Activated CD8-positive, alpha-beta memory T cell treated with anti-CD3 and anti-CD28 coated beads, Interleukin-2, amount 10 ng/mL, durations not matched to agents 7 days and 5 days (primary cell): Measurements from ENCODE around the gene GIMAP4. TPM values are rescaled to one million over a fixed set of nuclear protein-coding genes. Genes with fewer than 3 reads are reported as not detected.
"Not testable (repeated sequence)": the region's sequence is repeated elsewhere in the genome, so short reads cannot be mapped to it uniquely, and the experiment has no call there.

Source experiments
- ATAC-seq: fragments of 150-1000 bp; cut with Tn5 transposase; one replicate; pipeline ENCODE4 v1.10.0; 2021; ENCODE audit warnings: moderate library complexity
- CTCF ChIA-PET: fragments of 350-600 bp; sonication (Branson Sonifier 250); formaldehyde crosslinking; loops from one replicate; lab custom pipeline; 2021; ENCODE audit warnings: antibody characterized with exemption; lab: Charles Lee
- DNase-seq: peaks from one replicate; pipeline ENCODE4 v3.0.0-alpha.2; 2020
- H3K27ac Mint-ChIP-seq: one replicate; pipeline ENCODE4 v1.8.0; 2021; ENCODE audit warnings: mild to moderate bottlenecking, mixed read lengths
- H3K27me3 Mint-ChIP-seq: one replicate; pipeline ENCODE4 v1.8.0; 2021; ENCODE audit warnings: mixed read lengths
- H3K36me3 Mint-ChIP-seq: one replicate; pipeline ENCODE4 v1.8.0; 2021; ENCODE audit warnings: mild to moderate bottlenecking, mixed read lengths
- H3K4me1 Mint-ChIP-seq: one replicate; pipeline ENCODE4 v1.8.0; 2021; ENCODE audit warnings: mixed read lengths
- H3K4me3 Mint-ChIP-seq: one replicate; pipeline ENCODE4 v1.8.0; 2021; ENCODE audit warnings: mild to moderate bottlenecking, moderate library complexity, mixed read lengths
- H3K9me3 Mint-ChIP-seq: one replicate; pipeline ENCODE4 v1.8.0; 2022; ENCODE audit warnings: low read depth, mixed read lengths
- total RNA-seq, 2 experiments: library from RNA; stranded (reverse); gene quantifications; one replicate each; pipeline ENCODE4 v1.2.3, GENCODE V29; 2021

The GIMAP4 gene
- total RNA-seq = 100 to 1,000 TPM in 1 of 2 experiments, 10 to 100 TPM in 1; 60.5 to 145 TPM

DNA sequence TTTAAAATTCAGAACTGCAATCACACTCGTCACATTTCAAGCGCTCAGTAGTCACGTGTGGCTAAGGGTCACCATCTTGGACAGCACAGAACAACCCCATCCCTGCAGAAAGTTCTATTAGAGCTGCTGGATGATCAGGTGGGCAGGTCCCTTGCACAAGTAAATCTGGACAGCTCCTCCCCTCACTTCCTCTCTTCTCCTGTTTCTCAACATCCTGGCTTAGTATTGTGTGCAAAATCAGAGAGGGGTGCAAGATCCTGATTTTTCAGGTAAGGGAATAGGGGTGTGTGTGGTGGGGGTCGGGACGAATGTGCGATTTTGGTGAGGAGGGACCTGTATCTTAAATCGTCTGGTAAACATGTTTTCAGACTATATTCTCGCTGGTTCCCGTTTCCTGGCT lies at the start of gene GIMAP4:
TSS of gene GIMAP4 (plus strand) at position 222 of the 400 bp plus-strand sequence. CDS start 2,512 bp downstream, outside the sequence.
- ATAC-seq = peak; percentile 68
- DNase-seq = peak; percentile 58
- Mint-ChIP-seq H3K36me3 (peaks cover 54% of the 10 kb centered on the region), H3K27me3 (no peaks in the 10 kb centered on the region), H3K4me1 (peaks cover 70% of the 10 kb centered on the region), H3K27ac (peak within 1 kb of the TSS; percentile 96), H3K9me3 (peaks cover 4% of the 10 kb centered on the region), H3K4me3 (peak within 1 kb of the TSS; percentile 88)
- CTCF ChIA-PET = interaction anchor here (0.9 to 5.1 kb wide), 9 partner anchors 13 to 190 kb away, joined by 3 to 52 read pairs (median 5); partner anchors contain the start of genes GIMAP7 and GIMAP8

- H3K4me3 Mint-ChIP-seq = peak overlapping the region; percentile 100
- DNase-seq (no peak), ATAC-seq (no peak)
- peaks cover 33% of the 10 kb centered on the region for H3K4me1 Mint-ChIP-seq
- H3K9me3 Mint-ChIP-seq = no peaks in the 10 kb centered on the region
- H3K27me3 Mint-ChIP-seq = no peaks in the 10 kb centered on the region
- H3K36me3 Mint-ChIP-seq = peaks cover 64% of the 10 kb centered on the region
- H3K27ac Mint-ChIP-seq = peak overlapping the region; percentile 78
- CTCF ChIA-PET = interaction anchor here (1.3 to 2.1 kb wide), 2 partner anchors 45 to 68 kb away, joined by 4 to 7 read pairs; partner anchors contain the start of gene GIMAP8
Measured at GRCh38 chr7:150519310-150519709, 47.9 kb upstream of the GIMAP4 start.

DNA sequence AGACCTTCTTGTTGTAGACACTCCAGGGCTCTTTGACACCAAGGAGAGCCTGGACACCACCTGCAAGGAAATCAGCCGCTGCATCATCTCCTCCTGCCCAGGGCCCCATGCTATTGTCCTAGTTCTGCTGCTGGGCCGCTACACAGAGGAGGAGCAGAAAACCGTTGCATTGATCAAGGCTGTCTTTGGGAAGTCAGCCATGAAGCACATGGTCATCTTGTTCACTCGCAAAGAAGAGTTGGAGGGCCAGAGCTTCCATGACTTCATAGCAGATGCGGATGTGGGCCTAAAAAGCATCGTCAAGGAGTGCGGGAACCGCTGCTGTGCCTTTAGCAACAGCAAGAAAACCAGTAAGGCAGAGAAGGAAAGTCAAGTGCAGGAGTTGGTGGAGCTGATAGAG lies 47.0 kb upstream of the GIMAP4 start:
- H3K27me3 Mint-ChIP-seq = no peaks in the 10 kb centered on the region
- peak; percentile 46 for ATAC-seq
- H3K4me3 Mint-ChIP-seq = peak overlapping the region; percentile 100
- peaks cover 3% of the 10 kb centered on the region for H3K9me3 Mint-ChIP-seq
- H3K27ac Mint-ChIP-seq = peak overlapping the region; percentile 75
- peak; percentile 64 for DNase-seq
- peaks cover 33% of the 10 kb centered on the region for H3K4me1 Mint-ChIP-seq
- CTCF ChIA-PET = interaction anchor here (0.9 to 2.1 kb wide), 6 partner anchors 16 to 196 kb away, joined by 3 to 9 read pairs (median 5); partner anchors contain the start of genes GIMAP1 and GIMAP8
- peaks cover 64% of the 10 kb centered on the region for H3K36me3 Mint-ChIP-seq

DNA sequence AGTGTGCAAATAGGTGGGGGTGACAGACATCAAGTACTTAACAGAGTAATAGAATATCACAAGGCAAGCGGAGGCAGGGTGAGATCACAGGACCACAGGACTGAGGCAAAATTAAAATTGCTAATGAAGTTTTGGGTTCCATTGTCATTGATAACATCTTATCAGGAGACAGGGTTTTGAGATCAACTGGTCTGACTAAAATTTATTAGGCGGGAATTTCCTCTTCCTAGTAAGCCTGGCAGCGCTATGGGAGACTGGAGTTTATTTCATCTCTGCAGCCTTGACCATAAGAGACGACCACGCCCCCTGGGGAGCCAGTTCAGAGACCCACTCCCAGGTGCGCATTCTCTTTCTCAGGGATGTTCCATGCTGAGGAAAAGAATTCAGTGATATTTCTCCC lies 44.3 kb upstream of the GIMAP4 start:
- H3K27me3 Mint-ChIP-seq, DNase-seq, H3K9me3 Mint-ChIP-seq, ATAC-seq, CTCF ChIA-PET: not testable (repeated sequence)
- H3K4me3 Mint-ChIP-seq = peak overlapping the region; percentile 23
- H3K36me3 Mint-ChIP-seq = peaks cover 60% of the 10 kb centered on the region
- H3K27ac Mint-ChIP-seq = peak overlapping the region; percentile 33
- peaks cover 32% of the 10 kb centered on the region for H3K4me1 Mint-ChIP-seq

DNA sequence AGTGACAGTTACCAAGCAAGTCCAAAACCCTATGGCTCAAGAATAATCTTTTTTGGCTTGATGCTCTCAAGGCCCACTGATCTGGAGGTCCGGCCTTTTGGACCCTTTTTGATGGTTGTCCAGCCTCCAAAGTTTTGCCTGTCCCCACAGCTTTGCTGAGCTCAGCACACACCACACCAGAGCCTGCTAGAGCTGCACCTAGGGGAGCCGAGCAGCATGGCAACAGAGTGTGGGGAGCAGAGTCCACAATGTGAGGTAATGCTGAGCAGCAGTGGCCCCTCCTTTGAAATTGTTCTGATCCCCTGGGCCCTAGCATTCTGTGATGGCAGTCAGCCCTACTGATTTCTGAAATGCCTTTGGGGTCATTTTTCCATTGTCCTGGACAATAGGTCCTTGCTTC lies 43.2 kb upstream of the GIMAP4 start:
- ATAC-seq (peak; percentile 53), DNase-seq (no peak)
- Mint-ChIP-seq H3K27me3 (no peaks in the 10 kb centered on the region), H3K4me1 (peaks cover 30% of the 10 kb centered on the region), H3K36me3 (peaks cover 61% of the 10 kb centered on the region), H3K4me3 (no peak overlapping the region), H3K27ac (no peak overlapping the region), H3K9me3 (peaks cover 6% of the 10 kb centered on the region)
- CTCF ChIA-PET = interaction anchor here (2.5 kb wide), 1 partner anchor 9 kb away, joined by 6 read pairs; the partner anchor contains the start of gene GIMAP7

DNA sequence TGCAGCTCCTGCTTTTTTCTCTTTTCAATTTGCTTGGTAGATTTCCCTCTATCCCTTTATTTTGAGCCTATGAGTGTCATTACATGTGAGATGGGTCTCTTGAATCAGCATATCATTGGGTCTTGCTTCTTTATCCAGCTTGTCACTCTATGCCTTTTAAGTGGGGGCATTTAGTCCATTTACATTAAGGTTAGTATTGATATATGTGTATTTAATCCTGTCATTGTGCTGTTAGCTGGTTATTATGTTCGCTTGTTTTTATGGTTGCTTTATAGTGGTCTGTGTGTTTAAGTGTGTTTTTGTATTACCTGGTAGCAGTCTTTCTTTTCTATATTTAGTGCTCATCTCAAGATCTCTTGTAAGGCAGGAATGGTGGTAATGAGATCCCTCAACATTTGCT lies 35.5 kb upstream of the GIMAP4 start:
- CTCF ChIA-PET = no interaction called here
- peaks cover 2% of the 10 kb centered on the region for H3K4me1 Mint-ChIP-seq
- H3K36me3 Mint-ChIP-seq = peaks cover 56% of the 10 kb centered on the region
- ATAC-seq = no peak
- H3K9me3 Mint-ChIP-seq = peaks cover 37% of the 10 kb centered on the region
- H3K27ac Mint-ChIP-seq = no peak overlapping the region
- H3K4me3 Mint-ChIP-seq = no peak overlapping the region
- DNase-seq = no peak
- no peaks in the 10 kb centered on the region for H3K27me3 Mint-ChIP-seq

DNA sequence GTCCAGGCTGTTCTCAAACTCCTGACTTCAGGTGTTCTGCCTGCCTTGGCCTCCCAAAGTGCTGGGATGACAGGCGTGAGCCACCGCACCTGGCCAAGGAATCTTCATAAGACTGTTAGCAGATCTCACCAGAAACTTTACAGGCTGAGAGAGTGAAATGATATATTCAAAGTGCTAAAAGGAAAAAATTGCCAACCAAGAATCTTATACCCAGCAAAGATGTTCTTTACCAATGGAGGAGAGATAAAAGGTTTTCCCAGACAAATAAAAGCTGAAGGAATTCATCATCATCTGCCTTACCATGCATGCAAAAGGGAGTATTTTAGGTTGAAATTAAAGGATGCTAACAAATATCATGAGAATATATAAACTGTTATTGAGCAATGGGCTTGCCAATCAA lies 28.9 kb upstream of the GIMAP4 start:
- H3K9me3 Mint-ChIP-seq = peaks cover 37% of the 10 kb centered on the region
- no peak for DNase-seq
- H3K27ac Mint-ChIP-seq = no peak overlapping the region
- CTCF ChIA-PET = no interaction called here
- no peaks in the 10 kb centered on the region for H3K27me3 Mint-ChIP-seq
- peaks cover 60% of the 10 kb centered on the region for H3K36me3 Mint-ChIP-seq
- ATAC-seq = no peak
- H3K4me3 Mint-ChIP-seq = no peak overlapping the region
- peaks cover under 1% of the 10 kb centered on the region for H3K4me1 Mint-ChIP-seq

DNA sequence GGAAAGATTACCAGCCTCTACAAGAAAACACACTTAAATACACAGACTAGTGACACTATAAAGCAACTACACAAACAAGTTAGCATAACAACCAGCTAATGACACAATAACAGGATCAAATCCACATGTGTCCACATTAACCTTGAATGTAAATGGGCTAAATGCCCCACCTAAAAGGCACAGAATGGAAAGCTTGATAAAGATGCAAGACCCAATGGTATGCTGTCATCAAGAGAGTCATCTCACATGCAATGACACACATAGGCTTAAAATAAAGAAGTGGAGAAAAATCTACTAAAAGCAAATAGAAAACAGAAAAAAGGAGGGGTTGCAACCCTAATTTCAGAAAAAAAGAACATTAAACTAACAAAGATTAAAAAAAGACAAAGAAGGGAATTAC lies 14.0 kb upstream of the GIMAP4 start:
- ATAC-seq = no peak
- Mint-ChIP-seq H3K27me3 (no peaks in the 10 kb centered on the region), H3K4me1 (peaks cover 25% of the 10 kb centered on the region), H3K36me3 (peaks cover 78% of the 10 kb centered on the region), H3K27ac (no peak overlapping the region), H3K9me3 (peaks cover 41% of the 10 kb centered on the region), H3K4me3 (no peak overlapping the region)
- CTCF ChIA-PET = interaction anchor here (0.7 kb wide), 1 partner anchor 39 kb away, joined by 3 read pairs; the partner anchor contains the start of gene GIMAP7
- no peak for DNase-seq

GRCh38 chr7:150556521-150557138 lies 10.6 kb upstream of the GIMAP4 start:
- Mint-ChIP-seq H3K4me3 (peak overlapping the region; percentile 48), H3K27me3 (no peaks in the 10 kb centered on the region), H3K36me3 (peaks cover 80% of the 10 kb centered on the region), H3K27ac (peak overlapping the region; percentile 91), H3K4me1 (peaks cover 28% of the 10 kb centered on the region), H3K9me3 (peaks cover 36% of the 10 kb centered on the region)
- DNase-seq (peak; percentile 70), ATAC-seq (peak; percentile 99)
- CTCF ChIA-PET = no interaction called here

GRCh38 chr7:150560486-150560885 lies 6.7 kb upstream of the GIMAP4 start:
- Mint-ChIP-seq H3K4me1 (peaks cover 51% of the 10 kb centered on the region), H3K27ac (no peak overlapping the region), H3K4me3 (no peak overlapping the region), H3K27me3 (no peaks in the 10 kb centered on the region), H3K36me3 (peaks cover 54% of the 10 kb centered on the region), H3K9me3 (peaks cover 14% of the 10 kb centered on the region)
- no peak for ATAC-seq
- no peak for DNase-seq
- CTCF ChIA-PET = no interaction called here

GRCh38 chr7:150562919-150563318 lies 4.3 kb upstream of the GIMAP4 start:
- H3K4me1 Mint-ChIP-seq = peaks cover 49% of the 10 kb centered on the region

GRCh38 chr7:150564006-150564405 lies 3.2 kb upstream of the GIMAP4 start:
- H3K27me3 Mint-ChIP-seq = no peaks in the 10 kb centered on the region
- H3K36me3 Mint-ChIP-seq = peaks cover 44% of the 10 kb centered on the region
- H3K4me3 Mint-ChIP-seq = peak overlapping the region; percentile 4
- DNase-seq (no peak), ATAC-seq (no peak)
- H3K9me3 Mint-ChIP-seq = peaks cover 9% of the 10 kb centered on the region
- peaks cover 48% of the 10 kb centered on the region for H3K4me1 Mint-ChIP-seq
- peak overlapping the region; percentile 72 for H3K27ac Mint-ChIP-seq
- CTCF ChIA-PET = interaction anchor here (1.0 to 1.7 kb wide), 4 partner anchors 9 to 44 kb away, joined by 3 to 4 read pairs (median 4); no protein-coding TSS in a partner anchor

More at GRCh38 chr7:150562919-150563318, 4.3 kb upstream of the GIMAP4 start:
- H3K4me3 Mint-ChIP-seq = no peak overlapping the region
- no peak for ATAC-seq
- H3K36me3 Mint-ChIP-seq = peaks cover 46% of the 10 kb centered on the region
- peaks cover 12% of the 10 kb centered on the region for H3K9me3 Mint-ChIP-seq
- DNase-seq = no peak
- CTCF ChIA-PET = interaction anchor here (1.2 to 1.7 kb wide), 3 partner anchors 8 to 48 kb away, joined by 3 to 4 read pairs (median 3); partner anchors contain the start of gene GIMAP7
- no peaks in the 10 kb centered on the region for H3K27me3 Mint-ChIP-seq
- H3K27ac Mint-ChIP-seq = peak overlapping the region; percentile 72

DNA sequence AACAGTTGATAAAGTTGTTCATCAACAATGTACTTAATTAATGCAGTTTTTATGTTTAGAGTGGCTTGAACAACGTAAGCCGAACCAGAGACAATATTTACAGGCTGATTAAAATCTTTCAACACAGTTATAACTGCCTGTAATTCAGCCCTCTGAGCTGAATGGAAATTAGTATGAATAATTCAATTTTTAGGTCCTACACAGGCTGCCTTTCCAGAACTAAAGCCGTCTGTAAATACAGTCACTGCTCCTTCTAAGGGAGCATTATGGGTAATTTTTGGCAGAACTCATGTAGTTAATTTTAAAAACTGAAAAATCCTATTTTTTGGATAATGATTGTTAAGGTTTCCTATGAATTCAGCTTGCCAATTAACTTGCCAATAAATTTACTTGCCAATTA lies 2.6 kb upstream of the GIMAP4 start:
- Mint-ChIP-seq H3K36me3 (peaks cover 47% of the 10 kb centered on the region), H3K27me3 (no peaks in the 10 kb centered on the region), H3K4me3 (no peak overlapping the region), H3K27ac (peak overlapping the region; percentile 72), H3K4me1 (peaks cover 53% of the 10 kb centered on the region), H3K9me3 (peaks cover 7% of the 10 kb centered on the region)
- ATAC-seq (no peak), DNase-seq (no peak)
- CTCF ChIA-PET = interaction anchor here (1.0 to 1.3 kb wide), 2 partner anchors 38 to 45 kb away, joined by 4 read pairs; no protein-coding TSS in a partner anchor
